Stimulated activated CD8-positive, alpha-beta memory T cell treated with anti-CD3 and anti-CD28 coated beads, Interleukin-12 subunit alpha, Interleukin-12 subunit beta, amount 100 ng/mL, for 1 hour (primary cell): ENCODE results near the gene RRAS2.
"Not testable (repeated sequence)": the region's sequence is repeated elsewhere in the genome, so short reads cannot be mapped to it uniquely, and the experiment has no call there.

ENCODE experiments used
- DNase-seq: peaks from one replicate; pipeline ENCODE4 v3.0.0-alpha.2; 2020; ENCODE audit warnings: low read depth

Gene RRAS2

GRCh38 chr11:14306481-14306880 lies 52.5 kb downstream of the RRAS2 start:
- DNase-seq: no peak

- DNase-seq: no peak
These were observed 53.3 kb downstream of the RRAS2 start for GRCh38 chr11:14305649-14306048.

GRCh38 chr11:14304601-14305000 lies 54.4 kb downstream of the RRAS2 start:
- no peak for DNase-seq

GRCh38 chr11:14300661-14301304 lies 58.2 kb downstream of the RRAS2 start:
- peak; percentile 12 for DNase-seq

GRCh38 chr11:14299921-14300320 lies 59.1 kb downstream of the RRAS2 start:
- DNase-seq: no peak

GRCh38 chr11:14290422-14290821 lies 68.6 kb downstream of the RRAS2 start:
- DNase-seq: no peak

- no peak for DNase-seq
These were observed 70.6 kb downstream of the RRAS2 start for GRCh38 chr11:14288189-14288935.

- DNase-seq: not testable (repeated sequence)
These were observed 80.1 kb downstream of the RRAS2 start for GRCh38 chr11:14278869-14279268.

GRCh38 chr11:14275076-14275475 lies 83.9 kb downstream of the RRAS2 start:
- DNase-seq: no peak

- no peak for DNase-seq
These were observed 85.1 kb downstream of the RRAS2 start for GRCh38 chr11:14273895-14274294.

- no peak for DNase-seq
These were observed 88.1 kb downstream of the RRAS2 start for GRCh38 chr11:14270690-14271542.

GRCh38 chr11:14269692-14270573 lies 89.0 kb downstream of the RRAS2 start:
- no peak for DNase-seq

GRCh38 chr11:14267861-14268635 lies 90.9 kb downstream of the RRAS2 start:
- DNase-seq: no peak

- DNase-seq: no peak
These were observed 92.4 kb downstream of the RRAS2 start for GRCh38 chr11:14266622-14267021.

GRCh38 chr11:14264966-14265365 lies 94.0 kb downstream of the RRAS2 start:
- no peak for DNase-seq

- no peak for DNase-seq
These were observed 96.6 kb downstream of the RRAS2 start for GRCh38 chr11:14262271-14262846.

- no peak for DNase-seq
These were observed 97.9 kb downstream of the RRAS2 start for GRCh38 chr11:14261066-14261465.

- no peak for DNase-seq
These were observed 99.1 kb downstream of the RRAS2 start for GRCh38 chr11:14259878-14260277.

- no peak for DNase-seq
These were observed 99.7 kb downstream of the RRAS2 start for GRCh38 chr11:14259186-14259784.
